AG09309 (cell line): ENCODE results near the gene ZBTB7B.

Source experiments
- DNase-seq: peaks from one replicate; pipeline ENCODE4 v3.0.0-alpha.2; 2010; ENCODE audit warnings: low read depth
- H3K4me3 ChIP-seq: 2 replicates; pipeline ENCODE4 v1.5.1; 2011; ENCODE audit warnings: mild to moderate bottlenecking, low read depth, low read length, moderate library complexity; ENCODE audit not compliant: control insufficient read depth
- CTCF ChIP-seq: IDR thresholded peaks from 2 replicates; pipeline ENCODE4 v1.5.1; 2011; ENCODE audit warnings: mild to moderate bottlenecking, low read depth, low read length, inconsistent platforms; ENCODE audit not compliant: insufficient read depth, control insufficient read depth; ENCODE audit errors: missing control alignments

The ZBTB7B gene

DNA sequence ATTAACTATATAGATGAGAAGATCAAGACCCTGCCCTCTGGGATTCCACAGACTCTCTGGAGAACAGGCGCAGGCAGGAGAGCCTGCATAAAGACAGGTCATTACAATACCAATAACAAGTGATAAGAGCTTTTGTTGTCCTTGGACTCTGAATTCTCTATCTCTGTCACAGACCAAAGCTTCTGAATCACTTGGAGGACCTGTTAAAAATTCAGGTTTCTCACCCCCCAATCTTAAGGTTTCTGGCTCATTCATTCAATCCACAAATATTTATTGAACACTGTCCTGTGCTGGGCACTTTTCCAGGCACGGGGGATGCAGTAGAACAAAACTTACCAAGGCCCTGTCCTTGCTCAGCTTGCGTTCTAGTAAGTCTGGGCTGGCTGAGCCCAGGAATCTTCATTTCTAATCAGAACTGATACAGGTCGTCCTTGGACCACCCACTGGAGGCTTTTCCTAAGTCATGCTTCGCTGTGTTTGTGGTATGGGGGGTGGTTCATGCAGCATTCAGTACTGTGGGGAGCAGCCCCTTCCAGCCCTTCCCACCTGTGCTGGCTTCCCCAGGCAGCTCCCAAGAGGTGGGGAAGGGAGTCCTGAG lies 62.3 kb downstream of the ZBTB7B start:
- no peak for TF ChIP-seq CTCF
- H3K4me3 ChIP-seq: no peak overlapping the region
- DNase-seq: no peak

- TF ChIP-seq CTCF: no peak
- H3K4me3 ChIP-seq: no peak overlapping the region
- no peak for DNase-seq
Measured at GRCh38 chr1:155066777-155067176, 64.2 kb downstream of the ZBTB7B start.
